Breast epithelium (tissue), 3 donors: ENCODE data around the gene ZNF488.

Experiments used
- CTCF ChIP-seq, 3 donors: fragments of 450-650 bp; IDR thresholded peaks; one replicate each; pipeline ENCODE4 v1.5.1; 2016 to 2017; ENCODE audit warnings: antibody characterized with exemption in 3 of 3, mild to moderate bottlenecking in 3 of 3, moderate library complexity in 3 of 3
- POLR2A ChIP-seq: fragments of 450-650 bp; IDR thresholded peaks from one replicate; pipeline ENCODE4 v1.6.1; 2016; ENCODE audit warnings: antibody characterized with exemption, mild to moderate bottlenecking, moderate library complexity

- no peak for TF ChIP-seq POLR2A
- no peak for TF ChIP-seq CTCF (IDR thresholded peaks at IDR 0.05)
Observed at GRCh38 chr10:47383261-47384147, 589 bp downstream of the ZNF488 start.
